Fibroblast of pulmonary artery (primary cell): Measurements from ENCODE around the gene MEGF11.

Experiments
- DNase-seq: peaks from one replicate; pipeline ENCODE4 v3.0.0-alpha.2; 2010; ENCODE audit warnings: low read depth
- H3K4me3 ChIP-seq: replicated peaks from 2 replicates; pipeline ENCODE4 v1.5.1; 2011; ENCODE audit warnings: low read depth, mild to moderate bottlenecking, control low read depth, low read length, moderate library complexity
- TF ChIP-seq, protein P1 (sequence below): IDR thresholded peaks from 2 replicates; pipeline ENCODE4 v1.5.1; 2011; ENCODE audit warnings: mild to moderate bottlenecking, control low read depth, low read length, inconsistent platforms; ENCODE audit errors: missing control alignments

The MEGF11 gene

GRCh38 chr15:66109826-66110225 lies 143.7 kb downstream of the MEGF11 start:
- TF ChIP-seq, protein P1, sequence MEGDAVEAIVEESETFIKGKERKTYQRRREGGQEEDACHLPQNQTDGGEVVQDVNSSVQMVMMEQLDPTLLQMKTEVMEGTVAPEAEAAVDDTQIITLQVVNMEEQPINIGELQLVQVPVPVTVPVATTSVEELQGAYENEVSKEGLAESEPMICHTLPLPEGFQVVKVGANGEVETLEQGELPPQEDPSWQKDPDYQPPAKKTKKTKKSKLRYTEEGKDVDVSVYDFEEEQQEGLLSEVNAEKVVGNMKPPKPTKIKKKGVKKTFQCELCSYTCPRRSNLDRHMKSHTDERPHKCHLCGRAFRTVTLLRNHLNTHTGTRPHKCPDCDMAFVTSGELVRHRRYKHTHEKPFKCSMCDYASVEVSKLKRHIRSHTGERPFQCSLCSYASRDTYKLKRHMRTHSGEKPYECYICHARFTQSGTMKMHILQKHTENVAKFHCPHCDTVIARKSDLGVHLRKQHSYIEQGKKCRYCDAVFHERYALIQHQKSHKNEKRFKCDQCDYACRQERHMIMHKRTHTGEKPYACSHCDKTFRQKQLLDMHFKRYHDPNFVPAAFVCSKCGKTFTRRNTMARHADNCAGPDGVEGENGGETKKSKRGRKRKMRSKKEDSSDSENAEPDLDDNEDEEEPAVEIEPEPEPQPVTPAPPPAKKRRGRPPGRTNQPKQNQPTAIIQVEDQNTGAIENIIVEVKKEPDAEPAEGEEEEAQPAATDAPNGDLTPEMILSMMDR, result no peak
- no peak overlapping the region for H3K4me3 ChIP-seq
- no peak for DNase-seq

GRCh38 chr15:66108483-66109265 lies 144.9 kb downstream of the MEGF11 start:
- H3K4me3 ChIP-seq, result no peak overlapping the region
- peak; percentile 1 for DNase-seq
- TF ChIP-seq, protein P1, result no peak

- no peak overlapping the region for H3K4me3 ChIP-seq
- TF ChIP-seq, protein P1, result no peak
- DNase-seq, result no peak
Observed at GRCh38 chr15:66107070-66107469, 146.5 kb downstream of the MEGF11 start.

DNA sequence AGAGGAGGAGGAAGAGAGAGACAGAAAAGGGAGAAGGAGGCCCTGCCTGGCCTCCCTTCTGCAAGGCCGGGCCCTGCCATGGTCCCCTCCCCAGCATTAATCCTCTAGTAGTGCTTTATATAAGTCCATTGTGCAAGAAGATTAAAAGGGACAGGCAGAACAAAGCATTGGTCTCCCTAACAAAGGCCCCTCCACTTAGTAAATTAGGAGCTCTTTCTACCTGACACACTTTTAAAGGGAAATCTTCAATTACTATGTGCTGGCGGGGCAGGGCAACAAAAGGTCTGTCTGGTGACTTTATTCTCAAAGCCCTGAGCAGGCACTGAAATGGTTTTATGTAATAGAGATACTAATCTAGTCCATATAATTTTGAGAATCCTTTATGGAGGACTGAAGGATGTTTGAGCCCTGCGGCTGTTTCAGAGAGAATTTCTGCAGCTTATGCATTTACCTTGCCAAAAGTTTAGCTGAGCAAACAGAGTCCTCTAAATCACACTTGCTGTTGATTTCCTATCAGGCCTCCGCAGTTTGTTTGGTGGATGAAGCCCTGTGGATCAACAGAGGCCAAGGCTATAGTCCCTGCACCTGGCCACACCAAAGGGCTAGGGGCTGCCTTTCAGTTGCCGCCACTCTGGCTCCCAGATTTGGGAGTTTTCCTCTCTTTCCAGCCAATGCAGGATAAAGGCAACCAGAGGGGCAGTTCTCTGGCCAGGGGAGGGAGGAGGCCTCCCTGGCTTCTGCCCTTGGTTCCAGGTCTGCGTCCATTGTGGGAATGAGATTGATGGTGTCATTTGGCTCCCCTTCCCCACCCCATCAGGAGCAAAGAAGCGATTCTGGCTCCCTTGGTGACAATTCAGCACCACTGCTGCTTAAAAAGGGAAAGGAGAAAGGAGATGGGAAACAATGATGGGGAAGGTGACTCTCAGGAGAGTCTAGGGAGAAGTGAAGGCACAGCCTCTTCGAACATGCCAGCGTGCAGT lies 148.0 kb downstream of the MEGF11 start:
- TF ChIP-seq, protein P1, result no peak
- no peak overlapping the region for H3K4me3 ChIP-seq
- no peak for DNase-seq

GRCh38 chr15:66103293-66103590 lies 150.3 kb downstream of the MEGF11 start:
- no peak for DNase-seq

DNA sequence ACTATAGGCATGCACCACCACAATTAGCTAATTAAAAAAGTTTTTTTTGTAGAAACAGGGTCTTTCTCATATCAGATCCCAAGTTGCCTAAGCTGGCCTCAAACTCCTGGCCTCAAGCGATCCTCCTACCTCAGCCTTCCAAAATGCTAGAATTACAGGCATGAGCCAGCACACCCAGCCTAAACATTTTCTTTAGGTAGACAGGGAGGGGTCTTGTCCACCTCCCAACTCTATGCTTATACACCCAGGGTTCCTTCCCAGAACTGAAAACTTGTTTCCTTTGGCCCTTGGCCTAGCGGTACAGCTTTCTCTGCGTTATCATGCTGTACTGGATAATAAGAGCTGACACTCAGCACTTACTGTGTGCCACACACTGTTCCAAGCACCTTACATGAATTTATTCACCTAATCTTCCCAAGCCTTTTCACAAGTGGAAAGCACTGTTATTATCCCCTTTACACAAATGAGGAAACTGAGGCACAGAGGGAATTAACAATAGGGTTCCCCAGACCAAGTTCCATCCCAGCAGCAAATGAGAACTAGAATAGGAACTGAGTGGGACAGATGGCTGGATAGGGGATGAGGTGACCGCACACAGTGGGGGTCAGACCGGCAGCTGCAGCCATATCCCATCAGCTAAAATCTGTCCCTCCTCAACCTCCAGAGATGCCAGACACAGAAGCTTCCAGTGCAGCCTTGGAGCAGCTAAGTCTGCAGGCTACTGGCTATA lies 150.8 kb downstream of the MEGF11 start:
- DNase-seq, result no peak
- TF ChIP-seq, protein P1, result no peak
- H3K4me3 ChIP-seq, result no peak overlapping the region

More at GRCh38 chr15:66103293-66103590, 150.3 kb downstream of the MEGF11 start:
- no peak overlapping the region for H3K4me3 ChIP-seq
- TF ChIP-seq, protein P1, result no peak
